Measurements from ENCODE around the gene ZBTB5. TPM values are rescaled to one million over a fixed set of nuclear protein-coding genes. Genes with fewer than 3 reads are reported as not detected.

ZBTB5 gene
- total and polyA plus RNA-seq, 2 of the 8 experiments (the other 6 are each of a cell fraction or from before 2014, with no cell fraction given): 13.3 to 14.5 TPM

GRCh38 chr9:37446401-37446800 is 18.8 kb downstream of the ZBTB5 start:
- Histone ChIP-seq H2BK5ac (ENCODE audit: low read depth, low read length) (no peak overlapping the region), H3K56ac (replicated peaks; ENCODE audit: insufficient read length, low read depth, low read length) (no peak overlapping the region), H2AFZ (ENCODE audit: low read length) (no peak overlapping the region), H3K4ac (replicated peaks; ENCODE audit: insufficient read length, low read depth, low read length) (no peak overlapping the region), H2AK5ac (ENCODE audit: low read depth, low read length) (no peak overlapping the region), H3K79me1 (ENCODE audit: low read depth, low read length) (peaks cover 4% of the 10 kb centered on the region), H3K27me3 (replicated peaks in 1 of 4; ENCODE audit: control insufficient read depth in 3 of 4, extremely low read depth in 1 of 4, insufficient read depth in 3 of 4, low read length in 3 of 4) (no peaks in the 10 kb centered on the region), H3K79me2 (ENCODE audit: control insufficient read depth in 1 of 2, insufficient read depth in 2 of 2, low read length in 2 of 2) (peaks cover 0 to 68% of the 10 kb centered on the region in 2 experiments; a peak in 3 of 4 replicates), H3K4me1 (replicated peaks in 1 of 4; ENCODE audit: control insufficient read depth in 3 of 4, insufficient read depth in 4 of 4, low read length in 3 of 4) (no peaks in the 10 kb centered on the region; a peak in 1 of 7 replicates), H2BK12ac (ENCODE audit: low read depth, low read length) (no peak overlapping the region), H2BK15ac (ENCODE audit: low read length) (no peak overlapping the region), H3K27ac (ENCODE audit: low read depth, low read length) (no peak overlapping the region), H3K18ac (ENCODE audit: extremely low read depth, low read length) (no peak overlapping the region), H3K36me3 (ENCODE audit: control insufficient read depth in 2 of 4, insufficient read depth in 4 of 4, low read length in 3 of 4) (peaks cover 7 to 13% (median 12%) of the 10 kb centered on the region in 4 experiments), H3K23me2 (ENCODE audit: low read depth, low read length) (no peaks in the 10 kb centered on the region), H4K8ac (ENCODE audit: extremely low read depth, insufficient read depth, low read length) (no peak overlapping the region), H2BK20ac (ENCODE audit: low read length) (no peak overlapping the region), H3K14ac (ENCODE audit: insufficient read length) (no peak overlapping the region), H3K9me3 (ENCODE audit: insufficient read depth in 2 of 2, low read depth in 1 of 2, low read length in 1 of 2) (no peaks in the 10 kb centered on the region), H3K9ac (replicated peaks in 1 of 4; ENCODE audit: extremely low read depth in 1 of 4, low read depth in 3 of 4, low read length in 3 of 4) (no peak overlapping the region), H3K4me3 (ENCODE audit: extremely low read depth in 1 of 4, insufficient read depth in 2 of 4, low read depth in 3 of 4, low read length in 4 of 4) (no peak overlapping the region), H4K5ac (ENCODE audit: insufficient read length, low read depth, low read length) (no peak overlapping the region), H2BK120ac (replicated peaks; ENCODE audit: low read depth, low read length) (no peak overlapping the region), H4K91ac (replicated peaks; ENCODE audit: insufficient read length, low read length) (no peak overlapping the region), H4K20me1 (replicated peaks in 1 of 2; ENCODE audit: control insufficient read depth in 1 of 2, insufficient read depth in 2 of 2, low read length in 2 of 2) (peaks cover 4 to 8% of the 10 kb centered on the region in 2 experiments), H3K4me2 (ENCODE audit: insufficient read depth in 1 of 2, low read depth in 2 of 2, low read length in 2 of 2) (no peak overlapping the region), H3K23ac (ENCODE audit: insufficient read length) (no peak overlapping the region)
- FAIRE-seq: no peak
- POLR2A ChIA-PET (ENCODE audit: partially characterized antibody): interaction anchor here (1.4 to 3.1 kb wide), 2 partner anchors 10 to 20 kb away, joined by 5 to 14 read pairs; no protein-coding TSS in a partner anchor
- 91% methylated on average over 4 of the region's 4 CpGs; no CpG with 5 or more reads in 1 of the 2 experiments for WGBS, 2 experiments (ENCODE audit: extremely low coverage in 1 of 2, insufficient coverage in 1 of 2, insufficient read length in 1 of 2, insufficient replicate concordance in 2 of 2, low coverage in 1 of 2, low lambda C conversion rate in 2 of 2, missing lambda C conversion rate in 1 of 2)
- TF ChIP-seq BACH1 (IDR thresholded peaks at IDR 0.05; ENCODE audit: low read length) (no peak), ZNF274 (IDR thresholded peaks at IDR 0.05; ENCODE audit: borderline replicate concordance, extremely low read depth, low read length) (no peak)
- CTCF ChIA-PET (ENCODE audit: partially characterized antibody): interaction anchor here (1.4 to 1.7 kb wide), 3 partner anchors 22 to 39 kb away, joined by 3 to 4 read pairs (median 3); no protein-coding TSS in a partner anchor
- no peak for DNase-seq (ENCODE audit: low read depth in 1 of 2, low spot score in 2 of 2)

Data from H1 (cell line).